22Rv1 (cell line): ENCODE results near the gene CKLF.

Experiments used
- H3K27ac ChIP-seq: fragments of 450-650 bp; 2 replicates; pipeline ENCODE4 v1.5.1; 2017
- CTCF ChIP-seq: fragments of 450-650 bp; IDR thresholded peaks from 2 replicates; pipeline ENCODE4 v1.5.1; 2017; ENCODE audit warnings: mild to moderate bottlenecking
- ZFX ChIP-seq: fragments of 450-650 bp; IDR thresholded peaks from 2 replicates; pipeline ENCODE4 v1.6.1; 2017; ENCODE audit warnings: antibody characterized with exemption, borderline replicate concordance

The CKLF gene

GRCh38 chr16:66529475-66529874 lies 22.9 kb upstream of the CKLF start:
- TF ChIP-seq ZFX (no peak), CTCF (no peak)

GRCh38 chr16:66534376-66534799 lies 18.0 kb upstream of the CKLF start:
- H3K27ac ChIP-seq = no peak overlapping the region
- TF ChIP-seq ZFX = no peak
- TF ChIP-seq CTCF = no peak

More at GRCh38 chr16:66529475-66529874, 22.9 kb upstream of the CKLF start:
- H3K27ac ChIP-seq = no peak overlapping the region

GRCh38 chr16:66536525-66536924 lies 15.9 kb upstream of the CKLF start:
- no peak overlapping the region for H3K27ac ChIP-seq
- TF ChIP-seq CTCF (no peak), ZFX (no peak)

GRCh38 chr16:66537236-66537635 lies 15.1 kb upstream of the CKLF start:
- no peak overlapping the region for H3K27ac ChIP-seq
- TF ChIP-seq CTCF = no peak
- no peak for TF ChIP-seq ZFX

- no peak overlapping the region for H3K27ac ChIP-seq
- TF ChIP-seq CTCF = no peak
- no peak for TF ChIP-seq ZFX
Observed at GRCh38 chr16:66538910-66539309, 13.5 kb upstream of the CKLF start.

GRCh38 chr16:66539623-66540469 lies 12.5 kb upstream of the CKLF start:
- no peak for TF ChIP-seq ZFX
- H3K27ac ChIP-seq = no peak overlapping the region

- no peak overlapping the region for H3K27ac ChIP-seq
- TF ChIP-seq ZFX = no peak
Observed at GRCh38 chr16:66541388-66542355, 10.7 kb upstream of the CKLF start.

GRCh38 chr16:66542396-66542795 lies 10.0 kb upstream of the CKLF start:
- TF ChIP-seq ZFX (no peak), CTCF (no peak)
- no peak overlapping the region for H3K27ac ChIP-seq
